Fibroblast of lung (primary cell): ENCODE data around the gene KRTAP20-1. TPM values are rescaled to one million over a fixed set of nuclear protein-coding genes. Genes with fewer than 3 reads are reported as not detected.

ENCODE experiments used
- DNase-seq, 2 donors: peaks; one replicate each; pipeline versions ENCODE4 v3.0.0 to v3.0.0-alpha.2; 2010; ENCODE audit warnings: low read depth in 2 of 2
- H2AFZ ChIP-seq: 2 replicates; pipeline ENCODE4 v1.5.1; 2012; ENCODE audit warnings: low read length, control low read depth, inconsistent platforms
- H3K27ac ChIP-seq: 2 replicates; pipeline ENCODE4 v1.5.1; 2011; ENCODE audit warnings: low read length, control low read depth; ENCODE audit not compliant: insufficient read depth
- H3K27me3 ChIP-seq: 2 replicates; pipeline ENCODE4 v1.5.1; 2011; ENCODE audit warnings: mild to moderate bottlenecking, low read length; ENCODE audit not compliant: control insufficient read depth, insufficient read depth
- H3K36me3 ChIP-seq: 2 replicates; pipeline ENCODE4 v1.5.1; 2011; ENCODE audit warnings: low read length; ENCODE audit not compliant: control insufficient read depth, insufficient read depth
- H3K4me1 ChIP-seq: 2 replicates; pipeline ENCODE4 v1.5.1; 2011; ENCODE audit warnings: low read length; ENCODE audit not compliant: control insufficient read depth, insufficient read depth; ENCODE audit errors: extremely low read depth
- H3K4me2 ChIP-seq: 2 replicates; pipeline ENCODE4 v1.5.1; 2011; ENCODE audit warnings: low read length, control low read depth; ENCODE audit not compliant: insufficient read depth; ENCODE audit errors: extremely low read depth
- H3K4me3 ChIP-seq, 4 experiments: fragments of 200-600 bp in 1 of 4; sonication (generic) in 1 of 4; replicated peaks in 1 of 4; 2 replicates each; pipeline ENCODE4 v1.5.1; 2011 to 2016; ENCODE audit warnings: low read length in 4 of 4, low read depth in 3 of 4, mild to moderate bottlenecking in 3 of 4, control low read depth in 2 of 4, inconsistent platforms in 1 of 4, mixed read lengths in 1 of 4; ENCODE audit not compliant: insufficient read depth in 1 of 4; ENCODE audit errors: control extremely low read depth in 1 of 4
- H3K79me2 ChIP-seq: 2 replicates; pipeline ENCODE4 v1.5.1; 2012; ENCODE audit warnings: mild to moderate bottlenecking, low read length, inconsistent platforms; ENCODE audit not compliant: control insufficient read depth, insufficient read depth
- H3K9ac ChIP-seq: 2 replicates; pipeline ENCODE4 v1.5.1; 2011; ENCODE audit warnings: mild to moderate bottlenecking, low read length, control low read depth; ENCODE audit not compliant: insufficient read depth
- H3K9me3 ChIP-seq: 2 replicates; pipeline ENCODE4 v1.5.1; 2012; ENCODE audit warnings: low read depth, low read length; ENCODE audit not compliant: control insufficient read depth, insufficient read depth
- H4K20me1 ChIP-seq: 2 replicates; pipeline ENCODE4 v1.5.1; 2011; ENCODE audit warnings: low read length; ENCODE audit not compliant: control insufficient read depth, insufficient read depth; ENCODE audit errors: extremely low read depth
- EZH2 ChIP-seq: IDR thresholded peaks from 2 replicates; pipeline ENCODE4 v1.5.1; 2012; ENCODE audit warnings: low read length, control low read depth, mild to moderate bottlenecking; ENCODE audit errors: missing control alignments
- polyA plus RNA-seq, 2 donors: library from polyadenylated mRNA; depleted of rRNA in 1 of 2; stranded (reverse) in 1 of 2; unstranded in 1 of 2; fragments of >200 nt; gene quantifications; 2 replicates each; pipeline ENCODE4 v1.2.1, GENCODE V29; 2011 to 2012; ENCODE audit warnings: missing spikeins in 1 of 2
- total RNA-seq: library from RNA; depleted of rRNA; stranded (reverse); fragments of >200 nt; gene quantifications from 2 replicates; pipeline ENCODE4 v1.2.1, GENCODE V29; 2014
- TF ChIP-seq, protein P1 (sequence below), 2 donors: IDR thresholded peaks in 1 of 2; conservative IDR thresholded peaks in 1 of 2; 1 replicate in 1 of 2; 2 replicates in 1 of 2; pipeline ENCODE4 v1.5.1; 2011 to 2012; ENCODE audit warnings: low read length in 2 of 2, control low read depth in 1 of 2, inconsistent platforms in 1 of 2, low read depth in 1 of 2, mild to moderate bottlenecking in 1 of 2

KRTAP20-1 gene
- total and polyA plus RNA-seq, 2 donors (not counting 1 experiment from before 2014, with no cell fraction given): not detected

DNA sequence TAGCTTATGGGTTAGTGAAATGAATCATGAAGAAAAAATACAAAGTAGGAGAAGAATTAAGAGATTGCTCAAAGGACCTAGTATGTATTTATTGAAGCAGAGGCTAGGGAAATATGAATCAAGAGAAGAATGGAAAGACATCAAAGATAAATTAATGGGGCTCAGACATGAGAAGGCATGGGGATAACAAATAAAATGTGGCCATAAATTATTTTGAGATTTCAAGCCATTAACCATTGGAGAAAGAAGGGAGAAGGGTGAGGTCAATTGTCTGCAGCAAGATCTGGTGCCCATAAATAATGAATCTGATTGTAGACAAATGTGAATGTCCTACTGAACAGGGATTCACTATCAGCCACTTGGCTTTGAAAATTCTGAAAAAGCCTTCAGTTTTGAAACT lies 36.7 kb downstream of the KRTAP20-1 start:
- H4K20me1 ChIP-seq: no peaks in the 10 kb centered on the region
- no peaks in the 10 kb centered on the region for H3K27me3 ChIP-seq
- no peak overlapping the region for H3K27ac ChIP-seq
- no peaks in the 10 kb centered on the region for H3K9me3 ChIP-seq
- H2AFZ ChIP-seq: no peak overlapping the region
- H3K4me3 ChIP-seq: no peak overlapping the region
- no peak overlapping the region for H3K4me2 ChIP-seq
- no peaks in the 10 kb centered on the region for H3K36me3 ChIP-seq
- no peaks in the 10 kb centered on the region for H3K79me2 ChIP-seq
- no peak overlapping the region for H3K9ac ChIP-seq
- no peaks in the 10 kb centered on the region for H3K4me1 ChIP-seq
- DNase-seq: no peak
- TF ChIP-seq, protein P1, sequence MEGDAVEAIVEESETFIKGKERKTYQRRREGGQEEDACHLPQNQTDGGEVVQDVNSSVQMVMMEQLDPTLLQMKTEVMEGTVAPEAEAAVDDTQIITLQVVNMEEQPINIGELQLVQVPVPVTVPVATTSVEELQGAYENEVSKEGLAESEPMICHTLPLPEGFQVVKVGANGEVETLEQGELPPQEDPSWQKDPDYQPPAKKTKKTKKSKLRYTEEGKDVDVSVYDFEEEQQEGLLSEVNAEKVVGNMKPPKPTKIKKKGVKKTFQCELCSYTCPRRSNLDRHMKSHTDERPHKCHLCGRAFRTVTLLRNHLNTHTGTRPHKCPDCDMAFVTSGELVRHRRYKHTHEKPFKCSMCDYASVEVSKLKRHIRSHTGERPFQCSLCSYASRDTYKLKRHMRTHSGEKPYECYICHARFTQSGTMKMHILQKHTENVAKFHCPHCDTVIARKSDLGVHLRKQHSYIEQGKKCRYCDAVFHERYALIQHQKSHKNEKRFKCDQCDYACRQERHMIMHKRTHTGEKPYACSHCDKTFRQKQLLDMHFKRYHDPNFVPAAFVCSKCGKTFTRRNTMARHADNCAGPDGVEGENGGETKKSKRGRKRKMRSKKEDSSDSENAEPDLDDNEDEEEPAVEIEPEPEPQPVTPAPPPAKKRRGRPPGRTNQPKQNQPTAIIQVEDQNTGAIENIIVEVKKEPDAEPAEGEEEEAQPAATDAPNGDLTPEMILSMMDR (conservative IDR thresholded peaks at IDR 0.05 in 1 of 2, IDR thresholded peaks at IDR 0.05 in 1 of 2; ENCODE audit: low read depth in 1 of 2, low read length in 2 of 2): no peak
- no peak for TF ChIP-seq EZH2

Other genes starting within 250 kb of the KRTAP20-1 start
- not detected in 2 replicates for gene KRTAP13-2, start 244.2 kb upstream of the KRTAP20-1 start, total RNA-seq
- not detected in 2 replicates for gene KRTAP13-2, start 244.2 kb upstream of the KRTAP20-1 start, polyA plus RNA-seq
- not detected in 2 replicates for gene KRTAP13-1, start 220.4 kb upstream of the KRTAP20-1 start, total RNA-seq
- not detected in 2 replicates for gene KRTAP13-1, start 220.4 kb upstream of the KRTAP20-1 start, polyA plus RNA-seq
- gene KRTAP13-3, start 190.5 kb upstream of the KRTAP20-1 start, total RNA-seq: not detected in 2 replicates
- gene KRTAP13-3, start 190.5 kb upstream of the KRTAP20-1 start, polyA plus RNA-seq: not detected in 2 replicates
- gene KRTAP13-4, start 186.2 kb upstream of the KRTAP20-1 start, total RNA-seq: not detected in 2 replicates
- gene KRTAP13-4, start 186.2 kb upstream of the KRTAP20-1 start, polyA plus RNA-seq: not detected in 2 replicates
- gene KRTAP15-1, start 176.2 kb upstream of the KRTAP20-1 start, total RNA-seq: not detected in 2 replicates
- gene KRTAP15-1, start 176.2 kb upstream of the KRTAP20-1 start, polyA plus RNA-seq: not detected in 2 replicates
- gene KRTAP19-1, start 136.1 kb upstream of the KRTAP20-1 start, total RNA-seq: not detected in 2 replicates
- not detected in 2 replicates for gene KRTAP19-1, start 136.1 kb upstream of the KRTAP20-1 start, polyA plus RNA-seq
- not detected in 2 replicates for gene KRTAP19-2, start 129.0 kb upstream of the KRTAP20-1 start, total RNA-seq
- not detected in 2 replicates for gene KRTAP19-2, start 129.0 kb upstream of the KRTAP20-1 start, polyA plus RNA-seq
- not detected in 2 replicates for gene KRTAP19-3, start 124.4 kb upstream of the KRTAP20-1 start, total RNA-seq
- gene KRTAP19-3, start 124.4 kb upstream of the KRTAP20-1 start, polyA plus RNA-seq: not detected in 2 replicates
- not detected in 2 replicates for gene KRTAP19-4, start 119.3 kb upstream of the KRTAP20-1 start, total RNA-seq
- gene KRTAP19-4, start 119.3 kb upstream of the KRTAP20-1 start, polyA plus RNA-seq: not detected in 2 replicates
- gene KRTAP19-5, start 114.3 kb upstream of the KRTAP20-1 start, total RNA-seq: not detected in 2 replicates
- gene KRTAP19-5, start 114.3 kb upstream of the KRTAP20-1 start, polyA plus RNA-seq: not detected in 2 replicates
- not detected in 2 replicates for gene KRTAP19-6, start 74.6 kb upstream of the KRTAP20-1 start, total RNA-seq
- not detected in 2 replicates for gene KRTAP19-6, start 74.6 kb upstream of the KRTAP20-1 start, polyA plus RNA-seq
- gene KRTAP19-7, start 55.1 kb upstream of the KRTAP20-1 start, total RNA-seq: not detected in 2 replicates
- gene KRTAP19-7, start 55.1 kb upstream of the KRTAP20-1 start, polyA plus RNA-seq: not detected in 2 replicates
- gene KRTAP22-2, start 26.0 kb upstream of the KRTAP20-1 start, total RNA-seq: not detected in 2 replicates
- not detected in 2 replicates for gene KRTAP22-2, start 26.0 kb upstream of the KRTAP20-1 start, polyA plus RNA-seq
- gene KRTAP6-3, start 24.0 kb upstream of the KRTAP20-1 start, total RNA-seq: not detected in 2 replicates
- not detected in 2 replicates for gene KRTAP6-3, start 24.0 kb upstream of the KRTAP20-1 start, polyA plus RNA-seq
- gene KRTAP6-2, start 17.5 kb upstream of the KRTAP20-1 start, total RNA-seq: not detected in 2 replicates
- not detected in 2 replicates for gene KRTAP6-2, start 17.5 kb upstream of the KRTAP20-1 start, polyA plus RNA-seq
- not detected in 2 replicates for gene KRTAP22-1, start 15.3 kb upstream of the KRTAP20-1 start, total RNA-seq
- gene KRTAP22-1, start 15.3 kb upstream of the KRTAP20-1 start, polyA plus RNA-seq: not detected in 2 replicates
- gene KRTAP6-1, start 2.5 kb upstream of the KRTAP20-1 start, total RNA-seq: not detected in 2 replicates
- gene KRTAP6-1, start 2.5 kb upstream of the KRTAP20-1 start, polyA plus RNA-seq: not detected in 2 replicates
- not detected in 2 replicates for gene KRTAP20-4, start 4.2 kb downstream of the KRTAP20-1 start, total RNA-seq
- gene KRTAP20-4, start 4.2 kb downstream of the KRTAP20-1 start, polyA plus RNA-seq: not detected in 2 replicates
- gene KRTAP20-2, start 18.8 kb downstream of the KRTAP20-1 start, total RNA-seq: not detected in 2 replicates
- not detected in 2 replicates for gene KRTAP20-2, start 18.8 kb downstream of the KRTAP20-1 start, polyA plus RNA-seq
- not detected in 2 replicates for gene KRTAP20-3, start 26.4 kb downstream of the KRTAP20-1 start, total RNA-seq
- gene KRTAP20-3, start 26.4 kb downstream of the KRTAP20-1 start, polyA plus RNA-seq: not detected in 2 replicates
- not detected in 2 replicates for gene KRTAP21-3, start 102.4 kb downstream of the KRTAP20-1 start, total RNA-seq
- gene KRTAP21-3, start 102.4 kb downstream of the KRTAP20-1 start, polyA plus RNA-seq: not detected in 2 replicates
- not detected in 2 replicates for gene KRTAP21-2, start 130.8 kb downstream of the KRTAP20-1 start, total RNA-seq
- gene KRTAP21-2, start 130.8 kb downstream of the KRTAP20-1 start, polyA plus RNA-seq: not detected in 2 replicates
- not detected in 2 replicates for gene KRTAP21-1, start 139.0 kb downstream of the KRTAP20-1 start, total RNA-seq
- gene KRTAP21-1, start 139.0 kb downstream of the KRTAP20-1 start, polyA plus RNA-seq: not detected in 2 replicates
- gene KRTAP8-1, start 196.8 kb downstream of the KRTAP20-1 start, total RNA-seq: not detected in 2 replicates
- not detected in 2 replicates for gene KRTAP8-1, start 196.8 kb downstream of the KRTAP20-1 start, polyA plus RNA-seq
- not detected in 2 replicates for gene KRTAP7-1, start 213.3 kb downstream of the KRTAP20-1 start, total RNA-seq
- not detected in 2 replicates for gene KRTAP7-1, start 213.3 kb downstream of the KRTAP20-1 start, polyA plus RNA-seq